ENCODE results near the gene CAGE1.

Gene CAGE1

DNA sequence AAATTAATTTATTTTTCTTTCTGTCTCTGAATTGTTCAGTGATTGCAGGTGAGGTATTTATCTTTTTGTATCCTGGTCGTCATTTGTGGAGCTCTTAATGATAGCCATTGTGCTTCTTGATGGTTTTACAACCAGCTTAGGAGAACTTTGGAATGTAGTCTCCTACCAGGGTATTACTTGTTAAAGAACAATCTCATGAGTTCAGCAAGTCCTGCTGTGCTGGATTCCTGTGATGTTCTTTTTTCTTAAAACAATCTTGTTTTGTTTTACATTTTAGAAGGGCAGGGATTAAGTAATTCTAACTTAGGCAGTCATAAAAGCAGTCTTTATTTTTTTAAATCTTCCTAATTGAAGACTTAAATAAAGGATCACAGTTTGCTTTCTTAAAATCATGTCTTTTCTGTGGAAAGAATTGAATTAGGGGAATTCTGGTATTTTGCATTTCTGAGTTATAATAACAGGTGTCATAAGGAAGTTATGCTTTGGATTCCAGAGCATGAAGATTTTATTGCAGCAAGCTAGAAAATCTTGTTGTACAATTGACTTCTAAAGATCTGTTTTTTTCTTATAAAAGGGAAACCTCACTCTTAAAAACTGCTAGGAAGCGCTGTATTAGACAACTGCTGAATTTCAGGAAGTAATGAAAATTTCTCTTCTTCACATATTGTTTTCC is 23.7 kb upstream of the CAGE1 start:
- Histone ChIP-seq H3K9me3 (ENCODE audit: control insufficient read depth, low read length) (no peaks in the 10 kb centered on the region), H3K4me2 (ENCODE audit: low read length) (no peak overlapping the region), H2AFZ (no peak overlapping the region), H3K36me3 (ENCODE audit: control insufficient read depth, insufficient read depth, low read length) (no peaks in the 10 kb centered on the region), H3K27me3 (ENCODE audit: control insufficient read depth, insufficient read depth, low read length) (no peaks in the 10 kb centered on the region), H3K4me1 (no peaks in the 10 kb centered on the region), H3K79me2 (no peaks in the 10 kb centered on the region), H3K27ac (no peak overlapping the region), H3K9ac (no peak overlapping the region), H3K4me3 (ENCODE audit: low read depth, low read length) (no peak overlapping the region)
- TF ChIP-seq, protein P1, sequence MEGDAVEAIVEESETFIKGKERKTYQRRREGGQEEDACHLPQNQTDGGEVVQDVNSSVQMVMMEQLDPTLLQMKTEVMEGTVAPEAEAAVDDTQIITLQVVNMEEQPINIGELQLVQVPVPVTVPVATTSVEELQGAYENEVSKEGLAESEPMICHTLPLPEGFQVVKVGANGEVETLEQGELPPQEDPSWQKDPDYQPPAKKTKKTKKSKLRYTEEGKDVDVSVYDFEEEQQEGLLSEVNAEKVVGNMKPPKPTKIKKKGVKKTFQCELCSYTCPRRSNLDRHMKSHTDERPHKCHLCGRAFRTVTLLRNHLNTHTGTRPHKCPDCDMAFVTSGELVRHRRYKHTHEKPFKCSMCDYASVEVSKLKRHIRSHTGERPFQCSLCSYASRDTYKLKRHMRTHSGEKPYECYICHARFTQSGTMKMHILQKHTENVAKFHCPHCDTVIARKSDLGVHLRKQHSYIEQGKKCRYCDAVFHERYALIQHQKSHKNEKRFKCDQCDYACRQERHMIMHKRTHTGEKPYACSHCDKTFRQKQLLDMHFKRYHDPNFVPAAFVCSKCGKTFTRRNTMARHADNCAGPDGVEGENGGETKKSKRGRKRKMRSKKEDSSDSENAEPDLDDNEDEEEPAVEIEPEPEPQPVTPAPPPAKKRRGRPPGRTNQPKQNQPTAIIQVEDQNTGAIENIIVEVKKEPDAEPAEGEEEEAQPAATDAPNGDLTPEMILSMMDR (IDR thresholded peaks at IDR 0.05) = no peak

DNA sequence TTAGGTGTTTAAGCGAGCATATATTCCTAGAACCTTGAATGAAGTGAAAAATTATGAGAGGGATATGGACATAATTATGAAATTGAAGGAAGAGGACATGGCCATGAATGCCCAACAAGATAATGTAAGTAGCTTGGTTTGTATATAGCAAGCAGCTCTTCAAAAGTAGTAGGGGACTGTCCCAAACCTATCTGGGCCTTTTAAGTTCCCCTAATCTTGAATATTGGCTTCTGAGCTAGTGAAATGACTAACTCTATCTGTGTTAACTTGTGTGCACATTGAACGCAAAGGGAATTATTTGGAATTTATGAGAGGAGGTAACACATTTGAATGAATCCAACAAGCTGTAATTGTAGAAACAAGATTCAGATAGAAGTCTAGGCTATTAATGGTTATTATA is 21.8 kb upstream of the CAGE1 start:
- Histone ChIP-seq H3K79me2 (no peaks in the 10 kb centered on the region), H3K4me2 (ENCODE audit: low read length) (no peak overlapping the region)

DNA sequence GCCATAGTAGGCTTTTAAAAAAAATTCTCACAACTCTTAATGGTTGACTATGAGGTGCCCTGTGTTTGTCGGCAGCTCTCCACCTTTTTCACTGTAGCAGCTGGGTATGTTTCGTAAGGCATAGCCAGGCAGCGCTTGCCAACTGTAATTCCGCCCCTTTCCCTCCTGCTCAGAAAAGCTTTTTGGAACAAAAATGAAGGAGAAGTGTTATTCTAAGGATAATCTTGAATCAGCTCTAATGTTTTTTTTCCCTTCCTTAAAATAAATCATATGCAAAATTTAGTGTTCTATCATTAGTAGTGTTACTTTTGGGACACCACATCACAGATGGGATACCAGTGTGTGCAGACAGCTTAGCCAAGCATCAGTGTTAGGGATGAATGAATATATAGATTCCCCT is 21.3 kb upstream of the CAGE1 start:
- H3K4me2 ChIP-seq (ENCODE audit: low read length) = no peak overlapping the region
- H3K4me1 ChIP-seq = no peaks in the 10 kb centered on the region
- H3K27ac ChIP-seq = no peak overlapping the region
- no peaks in the 10 kb centered on the region for H3K36me3 ChIP-seq (ENCODE audit: control insufficient read depth, insufficient read depth, low read length)
- no peaks in the 10 kb centered on the region for H3K79me2 ChIP-seq
- no peak overlapping the region for H3K9ac ChIP-seq
- TF ChIP-seq, protein P1 (IDR thresholded peaks at IDR 0.05) = no peak
- H3K9me3 ChIP-seq (ENCODE audit: control insufficient read depth, low read length) = no peaks in the 10 kb centered on the region
- no peak overlapping the region for H3K4me3 ChIP-seq (ENCODE audit: low read depth, low read length)
- no peaks in the 10 kb centered on the region for H3K27me3 ChIP-seq (ENCODE audit: control insufficient read depth, insufficient read depth, low read length)
- H2AFZ ChIP-seq = no peak overlapping the region

More for the DNA sequence above, 21.8 kb upstream of the CAGE1 start:
- TF ChIP-seq, protein P1 (IDR thresholded peaks at IDR 0.05) = no peak
- Histone ChIP-seq H2AFZ (no peak overlapping the region), H3K9me3 (ENCODE audit: control insufficient read depth, low read length) (no peaks in the 10 kb centered on the region), H3K4me1 (no peaks in the 10 kb centered on the region), H3K4me3 (ENCODE audit: low read depth, low read length) (no peak overlapping the region), H3K27me3 (ENCODE audit: control insufficient read depth, insufficient read depth, low read length) (no peaks in the 10 kb centered on the region), H3K27ac (no peak overlapping the region), H3K36me3 (ENCODE audit: control insufficient read depth, insufficient read depth, low read length) (no peaks in the 10 kb centered on the region), H3K9ac (no peak overlapping the region)

DNA sequence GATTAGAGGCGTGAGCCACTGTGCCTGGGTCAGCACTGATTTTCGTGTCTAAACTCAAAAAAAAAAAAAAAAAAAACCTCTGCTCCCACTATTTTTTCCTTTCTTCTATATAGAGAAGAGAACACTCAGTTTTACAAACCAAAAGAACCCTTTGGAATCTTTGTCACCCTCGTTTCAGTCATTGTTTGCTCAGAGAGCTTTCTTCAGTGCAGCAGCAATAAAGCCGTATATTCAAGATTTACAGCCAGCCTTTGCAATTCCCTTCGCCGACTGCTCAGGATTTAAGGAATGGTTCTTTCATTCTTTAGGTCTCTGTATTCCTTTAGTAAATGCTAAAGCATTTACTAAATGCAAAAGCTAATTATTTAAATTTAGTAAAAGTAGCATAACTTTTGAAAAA is 20.2 kb upstream of the CAGE1 start:
- no peaks in the 10 kb centered on the region for H3K9me3 ChIP-seq (ENCODE audit: control insufficient read depth, low read length)
- H3K36me3 ChIP-seq (ENCODE audit: control insufficient read depth, insufficient read depth, low read length) = no peaks in the 10 kb centered on the region
- H3K4me1 ChIP-seq = no peaks in the 10 kb centered on the region
- no peak overlapping the region for H3K4me2 ChIP-seq (ENCODE audit: low read length)
- H3K4me3 ChIP-seq (ENCODE audit: low read depth, low read length) = no peak overlapping the region
- H3K27me3 ChIP-seq (ENCODE audit: control insufficient read depth, insufficient read depth, low read length) = no peaks in the 10 kb centered on the region
- H3K9ac ChIP-seq = no peak overlapping the region
- H3K27ac ChIP-seq = no peak overlapping the region
- H2AFZ ChIP-seq = no peak overlapping the region
- no peaks in the 10 kb centered on the region for H3K79me2 ChIP-seq
- TF ChIP-seq, protein P1 (IDR thresholded peaks at IDR 0.05) = no peak

DNA sequence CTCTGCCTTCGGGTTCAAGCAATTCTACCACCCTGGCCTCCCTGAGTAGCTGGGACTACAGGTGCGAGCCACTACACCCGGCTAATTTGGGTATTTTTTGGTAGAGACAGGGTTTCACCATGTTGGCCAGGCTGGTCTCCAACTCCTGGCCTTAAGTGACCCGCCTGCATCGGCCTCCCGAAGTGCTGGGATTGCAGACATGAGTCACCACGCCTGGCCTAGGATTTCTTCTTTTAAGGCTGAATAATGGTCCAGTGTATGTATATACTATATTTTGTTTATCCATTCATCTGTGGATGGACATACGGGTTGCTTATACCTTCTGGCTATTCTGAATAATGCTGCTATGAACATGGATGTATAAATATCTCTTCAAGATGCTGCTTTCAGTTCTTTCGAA is 17.2 kb upstream of the CAGE1 start:
- no peak overlapping the region for H3K4me3 ChIP-seq (ENCODE audit: low read depth, low read length)
- no peaks in the 10 kb centered on the region for H3K27me3 ChIP-seq (ENCODE audit: control insufficient read depth, insufficient read depth, low read length)
- H3K27ac ChIP-seq = no peak overlapping the region
- TF ChIP-seq, protein P1 (IDR thresholded peaks at IDR 0.05) = no peak
- H3K4me1 ChIP-seq = no peaks in the 10 kb centered on the region
- H3K79me2 ChIP-seq = no peaks in the 10 kb centered on the region
- H3K9ac ChIP-seq = no peak overlapping the region
- no peaks in the 10 kb centered on the region for H3K36me3 ChIP-seq (ENCODE audit: control insufficient read depth, insufficient read depth, low read length)
- H3K9me3 ChIP-seq (ENCODE audit: control insufficient read depth, low read length) = no peaks in the 10 kb centered on the region
- H3K4me2 ChIP-seq (ENCODE audit: low read length) = no peak overlapping the region
- no peak overlapping the region for H2AFZ ChIP-seq
